Stimulated activated CD8-positive, alpha-beta memory T cell treated with anti-CD3 and anti-CD28 coated beads, Interleukin-2, amount 100 ng/mL, for 1 hour (primary cell): Measurements from ENCODE around the gene SCAMP3.

Experiments
- DNase-seq, 2 donors: peaks; one replicate each; pipeline ENCODE4 v3.0.0-alpha.2; 2020; ENCODE audit warnings: low read depth in 2 of 2

Gene SCAMP3

GRCh38 chr1:155285631-155286044 lies 23.5 kb upstream of the SCAMP3 start:
- no peak for DNase-seq

- no peak for DNase-seq
These were observed 22.9 kb upstream of the SCAMP3 start for GRCh38 chr1:155285063-155285462.

GRCh38 chr1:155284476-155284875 lies 22.3 kb upstream of the SCAMP3 start:
- DNase-seq, result no peak

- DNase-seq, result no peak
These were observed 20.4 kb upstream of the SCAMP3 start for GRCh38 chr1:155282488-155283091.

- DNase-seq, result no peak
These were observed 17.1 kb upstream of the SCAMP3 start for GRCh38 chr1:155279268-155279667.

GRCh38 chr1:155278689-155279160 lies 16.6 kb upstream of the SCAMP3 start:
- no peak for DNase-seq

GRCh38 chr1:155277902-155278688 lies 15.9 kb upstream of the SCAMP3 start:
- DNase-seq, result peak; percentile 42 to 44

- DNase-seq, result peak; percentile 76 to 88
These were observed 15.1 kb upstream of the SCAMP3 start, which contains the start of gene HCN3 for GRCh38 chr1:155277070-155277901. HCN3 (plus strand) TSS chr1:155277463; CDS start chr1:155277591, 128 bp downstream.

- peak; percentile 88 to 91 for DNase-seq
These were observed 11.4 kb upstream of the SCAMP3 start, which contains the start of gene CLK2 for GRCh38 chr1:155273343-155274245. CLK2 (minus strand) TSS chr1:155273504; CDS start chr1:155270977, 2,527 bp downstream.

GRCh38 chr1:155272466-155273342 lies 10.5 kb upstream of the SCAMP3 start:
- DNase-seq, result no peak

- DNase-seq, result no peak
These were observed 7.2 kb upstream of the SCAMP3 start for GRCh38 chr1:155269381-155269780.

- DNase-seq, result no peak
These were observed 6.5 kb upstream of the SCAMP3 start for GRCh38 chr1:155268630-155269029.

- no peak for DNase-seq
These were observed 5.2 kb upstream of the SCAMP3 start for GRCh38 chr1:155267373-155267772.

- DNase-seq, result no peak
These were observed 4.4 kb upstream of the SCAMP3 start for GRCh38 chr1:155266553-155266952.

GRCh38 chr1:155263067-155263466 lies 907 bp upstream of the SCAMP3 start:
- no peak for DNase-seq

GRCh38 chr1:155261493-155261851 lies 688 bp downstream of the SCAMP3 start:
- DNase-seq, result no peak

- no peak for DNase-seq
These were observed 1.9 kb downstream of the SCAMP3 start for GRCh38 chr1:155260276-155260675.

GRCh38 chr1:155256058-155256852 lies 5.9 kb downstream of the SCAMP3 start:
- no peak for DNase-seq
